ENCODE measurements around the gene RARA. TPM values are rescaled to one million over a fixed set of nuclear protein-coding genes. Genes with fewer than 3 reads are reported as not detected.
A peak's percentile ranks its signal among the peaks of the same experiment; 100 is the strongest.

The RARA gene
- total RNA-seq, 1 donor from 2014 or later = 8.2 TPM

- no peak for ATAC-seq
These were observed 7.8 kb downstream of the RARA start for GRCh38 chr17:40316571-40317344.

- peak; percentile 3 for ATAC-seq
These were observed 8.4 kb downstream of the RARA start for GRCh38 chr17:40317345-40317873.

- ATAC-seq = peak; percentile 90
These were observed 9.2 kb downstream of the RARA start for GRCh38 chr17:40317880-40318829.

- no peak for ATAC-seq
These were observed 9.9 kb downstream of the RARA start for GRCh38 chr17:40318830-40319391.

- no peak for ATAC-seq
These were observed 10.9 kb downstream of the RARA start for GRCh38 chr17:40319651-40320540.

- ATAC-seq = no peak
These were observed 12.0 kb downstream of the RARA start for GRCh38 chr17:40320756-40321523.

- ATAC-seq = no peak
These were observed 12.5 kb downstream of the RARA start for GRCh38 chr17:40321524-40321929.

- ATAC-seq = no peak
These were observed 13.0 kb downstream of the RARA start for GRCh38 chr17:40321961-40322357.

- ATAC-seq = peak; percentile 3
These were observed 13.7 kb downstream of the RARA start for GRCh38 chr17:40322358-40323315.

- ATAC-seq = peak; percentile 28
These were observed 14.7 kb downstream of the RARA start for GRCh38 chr17:40323391-40324381.

- ATAC-seq = no peak
These were observed 16.4 kb downstream of the RARA start for GRCh38 chr17:40325156-40326013.

- no peak for ATAC-seq
These were observed 17.2 kb downstream of the RARA start for GRCh38 chr17:40326014-40326831.

- ATAC-seq = no peak
These were observed 17.8 kb downstream of the RARA start for GRCh38 chr17:40326832-40327199.

GRCh38 chr17:40327244-40327729 is 18.3 kb downstream of the RARA start:
- ATAC-seq = no peak

- no peak for ATAC-seq
These were observed 18.9 kb downstream of the RARA start for GRCh38 chr17:40327735-40328385.

GRCh38 chr17:40328386-40328766 is 19.4 kb downstream of the RARA start:
- ATAC-seq = no peak
